Stimulated activated CD4-positive, alpha-beta T cell treated with anti-CD3 and anti-CD28 coated beads, Interleukin-2, amount 100 ng/mL, for 24 hours (primary cell): ENCODE data around the gene ARHGAP8.
"Not testable (repeated sequence)": the region's sequence is repeated elsewhere in the genome, so short reads cannot be mapped to it uniquely, and the experiment has no call there.

ENCODE experiments used
- DNase-seq, 2 donors: peaks; one replicate each; pipeline ENCODE4 v3.0.0-alpha.2; 2020

The ARHGAP8 gene

DNA sequence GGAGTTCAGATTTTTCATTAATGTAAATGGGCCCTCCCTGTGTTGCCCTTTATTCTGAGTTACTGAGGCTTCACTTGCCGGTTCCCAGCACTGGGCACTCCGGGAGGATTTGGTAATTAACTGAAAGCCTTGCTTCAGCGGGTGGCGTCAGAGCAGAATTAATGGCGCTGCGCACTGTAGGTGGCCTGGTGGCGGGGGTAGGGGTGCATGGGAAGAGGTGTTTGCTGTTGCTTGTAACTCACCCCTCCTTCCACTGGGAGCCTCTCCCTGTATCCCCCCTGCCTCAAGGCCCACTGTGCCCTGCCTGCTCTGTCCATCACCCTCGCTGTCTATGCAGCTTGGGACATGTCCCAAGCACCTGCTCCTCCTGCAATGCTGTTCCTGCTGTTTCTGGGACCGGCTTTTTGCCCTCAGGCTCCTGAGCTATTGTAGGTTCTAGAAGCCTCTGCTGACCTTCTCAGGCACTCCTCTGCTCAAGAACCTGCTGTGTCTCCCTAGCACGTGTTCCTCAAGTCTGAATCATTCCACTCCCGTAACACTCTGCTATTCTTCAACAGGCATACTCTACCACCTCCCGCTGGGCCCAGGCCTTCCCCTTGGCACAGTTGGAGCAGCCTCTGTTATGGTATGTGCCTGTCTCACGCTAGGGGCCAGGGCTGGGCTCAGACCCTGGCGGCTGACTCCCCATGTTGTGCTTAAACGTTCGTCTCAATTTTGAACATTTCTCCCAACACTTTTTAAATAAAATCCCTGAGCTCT, 24.4 kb downstream of the ARHGAP8 start:
- no peak for DNase-seq

DNA sequence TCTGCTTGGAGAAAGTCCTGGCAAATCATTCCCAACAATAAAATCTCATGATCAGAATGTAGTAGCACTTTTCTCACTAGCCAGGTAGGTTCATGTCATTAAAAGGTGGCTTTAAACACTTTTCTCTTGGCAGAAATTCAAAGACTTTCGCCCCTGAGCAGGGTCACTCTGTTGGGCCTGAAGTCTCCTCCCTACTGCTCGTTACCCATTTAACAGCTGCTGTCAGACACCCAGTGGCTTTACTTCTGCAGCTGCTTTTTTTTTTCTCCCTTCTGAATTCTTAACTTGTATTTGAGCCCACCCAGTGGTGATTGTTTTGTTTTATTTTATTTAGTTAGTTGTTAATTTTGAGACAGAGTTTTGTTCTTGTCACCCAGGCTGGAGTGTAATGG, 25.0 kb downstream of the ARHGAP8 start:
- DNase-seq: no peak

DNA sequence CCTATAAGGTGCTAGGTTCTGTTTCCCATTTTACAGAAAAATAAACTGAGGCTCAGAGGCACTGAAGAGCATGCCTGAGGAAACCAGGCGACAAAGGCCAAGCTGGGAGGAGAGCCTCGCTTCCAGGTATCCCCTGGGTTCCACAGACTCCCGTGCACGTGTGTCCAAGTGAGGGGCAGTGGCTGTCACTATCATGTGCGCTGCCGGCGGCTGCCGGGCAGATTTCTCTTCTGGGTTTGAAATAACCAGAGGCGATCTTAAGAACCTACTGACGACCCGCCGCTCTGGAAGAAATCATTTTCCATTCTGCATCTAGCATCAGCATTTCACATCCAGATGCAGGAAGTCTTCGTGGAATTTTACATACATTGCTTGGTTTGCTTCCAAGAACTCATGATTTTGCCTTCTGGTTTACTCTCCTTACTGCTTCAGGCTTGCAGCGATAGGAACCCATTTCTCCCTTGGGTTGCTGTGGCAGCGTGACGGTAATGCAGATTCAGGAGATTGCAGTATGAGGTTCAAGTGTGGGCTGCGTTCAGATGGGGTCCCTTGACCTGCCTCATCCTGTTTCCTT, 28.6 kb downstream of the ARHGAP8 start:
- DNase-seq: no peak

DNA sequence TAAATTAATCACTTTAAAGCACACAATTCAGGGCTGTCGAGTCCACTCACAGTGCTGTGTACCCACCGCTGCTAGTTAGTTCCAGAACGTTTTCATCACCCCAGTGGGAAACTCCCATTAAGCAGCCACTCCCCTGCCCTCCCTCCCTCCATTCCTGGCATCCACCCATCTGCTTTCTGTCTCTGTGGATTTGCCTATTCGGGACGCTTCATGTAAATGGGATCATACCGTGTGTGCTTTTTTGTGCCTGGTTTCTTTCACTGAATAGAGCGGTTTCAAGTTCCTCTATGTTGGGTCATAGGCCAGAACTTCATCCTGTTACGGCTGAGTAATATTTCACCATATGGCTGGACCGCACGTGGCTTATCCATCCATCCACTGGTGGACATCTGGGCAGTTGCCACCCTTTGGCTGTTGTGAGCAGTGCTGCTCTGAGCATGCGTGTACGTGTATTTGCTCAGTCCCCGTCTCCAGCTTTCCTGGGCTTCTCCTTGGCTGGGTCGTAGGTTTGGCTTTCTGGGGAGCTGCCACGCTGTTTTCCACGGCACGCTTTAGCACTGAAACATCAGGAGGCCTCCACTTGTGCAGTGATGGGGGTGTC, 30.1 kb downstream of the ARHGAP8 start:
- DNase-seq: no peak

DNA sequence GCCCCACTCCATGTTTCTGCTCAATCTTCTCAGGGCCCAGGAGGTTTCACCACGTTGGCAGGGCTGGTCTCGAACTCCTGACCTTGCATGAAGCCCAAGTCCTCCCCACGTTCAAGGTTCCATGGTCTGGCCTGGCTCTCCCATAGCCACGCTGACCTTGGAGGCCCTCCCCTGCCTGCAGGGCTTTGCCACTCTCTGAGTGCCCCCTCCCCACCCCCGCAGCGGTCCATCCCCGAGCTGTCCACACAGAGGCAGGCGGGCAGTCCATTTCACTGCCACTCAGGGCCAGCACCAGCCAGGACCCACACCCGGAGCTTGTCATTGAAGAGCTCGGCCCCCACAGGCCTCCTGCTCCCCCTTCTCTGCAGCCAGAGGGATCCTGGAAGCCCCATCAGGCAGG, 30.7 kb downstream of the ARHGAP8 start:
- DNase-seq: no peak

DNA sequence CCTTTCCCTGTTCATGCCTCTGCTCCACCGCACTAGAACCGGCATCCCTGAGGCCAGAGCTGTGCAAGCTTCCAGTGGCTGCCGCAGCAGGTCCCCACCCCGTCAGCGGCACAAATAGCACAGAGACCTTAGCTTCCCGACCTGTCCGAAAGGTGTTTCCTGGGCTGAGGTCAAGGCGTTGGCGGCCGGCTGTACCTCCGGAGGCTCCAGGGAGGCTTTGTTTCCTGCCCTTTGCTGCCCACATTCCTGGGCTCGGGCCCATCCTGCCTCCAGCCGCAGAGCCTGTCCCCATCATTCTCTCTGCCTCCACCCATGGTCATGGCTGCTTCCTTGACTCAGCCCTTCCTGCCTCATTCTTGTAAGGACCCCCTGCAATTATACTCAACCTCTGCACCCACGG, 31.2 kb downstream of the ARHGAP8 start:
- no peak for DNase-seq

DNA sequence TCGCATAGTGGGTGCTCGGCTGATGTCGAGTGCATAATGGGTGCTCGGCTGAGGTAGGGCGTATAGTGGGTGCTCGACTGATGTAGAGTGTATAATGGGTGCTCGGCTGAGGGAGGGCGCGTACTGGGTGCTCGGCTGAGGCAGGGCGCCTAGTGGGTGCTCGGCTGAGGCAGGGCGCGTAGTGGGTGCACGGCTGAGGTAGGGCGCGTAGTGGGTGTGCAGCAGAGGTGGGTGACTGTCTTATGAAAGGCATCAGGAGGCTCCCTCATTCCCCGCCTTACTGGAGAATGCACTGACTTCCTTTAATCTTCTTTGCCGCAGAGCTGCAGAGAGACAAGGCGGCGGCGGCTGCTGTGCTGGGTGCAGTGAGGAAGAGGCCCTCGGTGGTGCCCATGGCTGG, 33.8 kb downstream of the ARHGAP8 start:
- DNase-seq: no peak

DNA sequence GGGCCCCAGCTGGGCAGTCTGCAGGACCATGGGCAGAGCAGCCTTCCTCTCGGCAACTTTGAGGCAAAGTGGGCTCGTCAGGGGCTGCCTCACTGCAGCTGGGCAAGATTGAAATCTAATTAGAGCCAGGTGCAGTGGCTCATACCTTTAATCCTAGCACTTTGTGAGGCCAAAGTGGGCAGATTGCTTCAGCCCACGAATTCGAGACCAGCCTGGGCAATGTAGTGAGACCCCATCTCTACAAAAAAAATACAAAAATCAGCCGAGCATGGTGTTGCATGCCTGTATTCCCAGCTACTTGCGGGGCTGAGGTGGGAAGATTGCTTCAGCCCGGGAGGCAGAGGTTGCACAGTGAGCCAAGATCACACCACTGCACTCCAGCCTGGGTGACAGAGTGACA, 34.2 kb downstream of the ARHGAP8 start:
- no peak for DNase-seq

DNA sequence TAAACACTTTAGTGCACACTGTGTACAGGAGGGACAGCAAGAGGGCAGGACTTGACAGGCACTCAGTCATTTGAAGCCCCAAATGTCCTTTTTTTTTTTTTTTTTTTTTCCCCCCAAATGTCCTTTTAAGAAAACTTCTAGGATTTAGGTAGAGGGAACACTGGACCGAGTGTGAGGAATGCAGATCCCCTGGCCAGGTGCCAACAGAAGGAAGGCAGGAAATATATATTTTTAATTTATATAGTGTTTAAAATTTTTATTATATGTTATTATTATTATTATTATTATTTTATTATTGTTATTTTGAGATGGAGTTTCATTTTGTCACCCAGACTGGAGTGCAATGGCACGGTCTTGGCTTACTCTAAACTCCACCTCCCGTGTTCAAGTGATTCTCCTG, 35.5 kb downstream of the ARHGAP8 start:
- DNase-seq: no peak

DNA sequence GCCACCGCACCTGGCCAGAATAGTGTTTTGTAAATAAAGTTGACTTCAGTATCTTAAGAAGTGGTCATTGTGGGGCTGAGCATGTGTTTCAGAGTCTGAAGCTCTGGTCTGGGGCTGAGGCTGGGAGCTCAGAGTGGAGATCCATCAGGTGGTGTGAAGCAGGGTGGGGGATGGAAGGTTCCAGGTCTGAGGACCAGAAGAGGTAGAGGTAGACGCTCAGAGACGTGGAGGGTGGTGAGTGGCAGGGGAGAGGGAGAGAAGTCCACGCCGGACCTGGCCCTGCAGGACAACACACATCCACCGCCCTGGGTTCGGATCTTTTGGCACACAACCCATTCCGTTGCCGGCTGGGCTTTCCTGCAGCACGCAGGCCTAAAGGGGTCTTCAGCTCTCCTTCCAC, 40.7 kb downstream of the ARHGAP8 start:
- no peak for DNase-seq

DNA sequence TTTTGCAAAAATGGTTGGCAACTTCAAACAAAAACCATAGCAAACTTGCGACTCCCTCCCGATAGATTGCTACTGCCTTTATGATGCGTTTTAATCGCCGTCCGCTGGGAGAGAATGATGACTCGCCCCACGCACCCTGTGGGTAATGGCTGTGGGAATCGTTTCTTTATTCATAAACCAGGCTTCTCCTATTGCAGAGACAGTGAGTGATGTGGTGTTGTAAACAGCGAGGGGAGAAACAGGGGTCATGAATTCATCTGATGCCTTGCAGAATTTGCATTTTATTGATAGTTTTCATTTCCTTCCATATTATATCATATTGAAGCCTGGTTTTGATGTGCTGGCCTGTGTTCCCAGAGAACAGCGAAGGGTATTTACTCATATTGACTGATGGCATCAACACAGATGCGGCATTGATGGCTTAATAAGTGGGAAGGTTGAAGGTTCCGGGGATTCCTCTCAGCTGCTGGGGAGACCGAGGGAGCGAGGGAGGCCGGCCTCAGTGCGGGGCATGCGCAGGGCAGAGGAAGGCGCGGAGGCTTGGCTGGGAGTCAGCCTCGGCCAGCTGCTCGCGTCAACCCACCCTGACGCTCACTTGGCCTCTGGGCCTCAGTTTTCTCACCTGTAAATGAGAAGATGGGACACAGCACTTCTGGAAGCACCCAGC, 41.3 kb downstream of the ARHGAP8 start:
- DNase-seq: no peak

DNA sequence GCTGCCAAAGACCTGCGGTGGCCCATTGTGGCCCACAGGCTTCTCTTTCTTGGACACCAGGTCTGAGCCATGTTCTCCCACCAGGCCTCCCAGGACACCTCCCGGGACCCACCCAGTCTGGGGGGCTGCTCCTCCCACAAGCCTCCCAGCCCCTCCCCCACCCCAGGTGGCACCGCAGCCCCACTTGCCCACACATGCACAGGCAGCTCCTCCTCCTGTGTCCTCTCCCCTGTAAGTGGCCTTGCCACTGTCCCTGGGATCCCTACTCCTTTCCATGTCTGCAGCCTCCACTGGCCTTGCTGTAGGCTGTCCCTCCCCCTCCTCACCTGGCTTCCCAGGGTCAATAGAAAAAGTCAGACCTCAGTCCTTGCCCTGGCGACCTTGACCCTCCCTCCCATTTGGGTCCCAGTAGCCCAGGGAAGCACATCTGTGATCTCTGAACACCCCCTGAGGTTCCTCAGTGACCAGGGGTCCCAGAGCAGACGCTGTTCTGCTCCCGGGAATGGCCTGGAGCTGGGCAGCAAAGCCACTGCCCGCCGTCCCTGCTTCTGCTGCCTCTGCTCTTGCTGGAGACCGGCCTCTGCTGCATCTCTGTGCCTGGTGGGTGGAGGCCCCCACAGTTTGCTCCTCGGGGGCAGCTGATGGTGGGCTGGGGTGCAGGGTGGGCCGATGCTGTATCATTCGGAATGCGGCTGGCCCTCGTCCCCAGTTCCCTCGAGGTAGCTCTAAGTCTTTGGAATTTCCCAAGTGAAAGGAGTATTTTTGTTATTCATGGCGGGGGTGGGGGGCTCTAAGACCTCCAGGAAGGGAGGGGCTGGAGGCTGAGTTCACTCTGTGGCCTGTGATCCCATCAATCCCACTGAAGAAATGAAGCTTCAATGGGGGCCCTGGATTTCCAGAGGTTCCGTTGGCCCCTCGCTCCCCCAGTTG, 43.6 kb downstream of the ARHGAP8 start:
- no peak for DNase-seq

DNA sequence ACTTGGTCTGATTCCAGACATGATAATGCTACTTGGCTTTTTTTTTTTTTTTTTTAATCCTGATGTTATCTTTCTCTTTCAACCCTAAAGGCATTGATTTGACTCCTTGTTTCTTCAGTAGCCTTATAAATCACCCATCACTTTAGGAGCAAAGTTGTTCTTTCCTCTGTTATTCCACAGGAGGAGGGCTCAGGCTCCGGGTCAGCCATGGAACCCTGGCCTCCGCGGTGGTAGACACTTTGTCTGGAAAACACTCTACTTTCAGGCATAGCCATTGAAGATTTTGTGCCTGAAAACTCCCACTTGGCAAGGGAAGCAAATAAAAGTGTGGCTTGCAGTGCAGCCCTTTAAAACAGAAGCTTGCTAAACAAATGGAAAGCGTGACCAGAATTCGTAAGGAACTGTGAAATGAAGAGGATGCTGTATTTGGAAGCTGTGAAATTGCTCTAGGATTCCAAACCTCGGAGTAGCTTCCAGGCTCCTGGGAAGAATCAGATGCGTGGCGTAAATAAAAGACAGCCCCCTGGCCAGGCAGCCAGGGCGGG, 44.9 kb downstream of the ARHGAP8 start:
- DNase-seq: no peak

DNA sequence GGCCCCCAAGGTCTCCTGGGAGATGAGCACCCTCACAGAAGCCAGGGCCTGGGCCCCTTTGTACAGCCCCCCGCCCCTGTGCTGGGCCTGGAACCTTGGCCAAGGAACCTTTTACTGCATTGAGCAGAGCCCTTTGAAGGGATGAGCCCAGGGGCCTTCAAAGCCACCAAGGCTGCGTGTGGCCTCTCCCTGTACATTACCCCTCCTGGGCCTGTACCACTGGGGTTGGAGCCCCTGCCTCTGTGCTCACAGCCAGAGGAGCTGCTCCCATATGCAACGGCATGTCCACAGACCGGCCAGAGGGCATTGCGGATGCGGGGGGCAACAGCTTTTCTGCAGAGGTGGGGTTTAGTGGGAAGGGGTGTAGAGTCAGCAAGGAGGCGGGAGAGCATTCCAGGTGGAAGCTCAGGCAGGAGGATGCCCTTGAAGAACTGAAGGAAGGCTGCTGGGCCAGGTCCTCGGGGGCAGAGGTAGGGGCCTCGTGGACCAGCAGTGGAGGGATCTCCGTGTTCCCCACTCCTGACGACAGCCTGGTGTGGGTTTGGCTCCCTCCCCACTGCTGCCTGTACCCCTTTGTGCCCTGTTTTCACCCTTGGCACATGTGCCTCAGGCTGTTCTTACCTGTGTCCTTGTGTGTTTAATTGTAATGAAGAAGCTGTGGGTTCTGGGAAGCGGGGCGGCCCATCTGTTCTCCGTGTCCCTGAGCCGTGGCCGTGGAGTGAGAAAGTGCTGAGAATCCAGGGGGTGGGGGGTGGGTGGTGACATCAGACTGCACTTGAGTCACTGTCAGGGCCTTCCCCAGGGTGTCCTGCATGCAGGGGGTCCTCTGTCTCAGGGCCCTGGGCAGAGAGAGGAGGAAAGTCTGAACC, 46.9 kb downstream of the ARHGAP8 start:
- no peak for DNase-seq

DNA sequence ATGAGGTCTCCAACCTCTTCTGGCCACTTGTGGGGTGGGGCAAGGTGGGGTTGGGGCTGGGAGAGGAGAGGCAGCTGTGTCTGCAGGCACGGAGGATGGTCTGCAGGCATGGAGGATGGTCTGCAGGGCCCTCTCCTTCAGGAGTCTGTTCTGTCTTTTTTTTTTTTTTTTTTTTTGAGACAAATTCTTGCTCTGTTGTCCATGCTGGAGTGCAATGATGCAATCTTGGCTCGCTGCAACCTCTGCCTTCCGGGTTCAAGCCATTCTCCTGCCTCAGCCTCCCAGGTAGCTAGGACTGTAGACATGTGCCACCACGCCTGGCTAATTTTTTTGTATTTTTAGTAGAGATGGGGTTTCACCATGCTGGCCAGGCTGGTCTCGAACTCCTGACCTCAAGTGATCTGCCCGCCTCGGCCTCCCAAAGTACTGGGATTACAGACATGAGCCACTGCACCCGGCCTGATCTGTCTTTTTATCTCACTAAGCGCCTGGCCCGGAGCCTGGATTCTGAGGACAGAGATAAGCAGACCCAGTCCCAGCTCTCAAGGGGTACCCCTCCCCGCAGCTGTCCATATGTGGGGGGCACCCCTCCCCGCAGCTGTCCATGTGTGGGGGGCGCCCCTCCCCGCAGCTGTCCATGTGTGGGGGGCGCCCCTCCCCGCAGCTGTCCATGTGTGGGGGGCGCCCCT, 47.7 kb downstream of the ARHGAP8 start:
- DNase-seq: not testable (repeated sequence)

DNA sequence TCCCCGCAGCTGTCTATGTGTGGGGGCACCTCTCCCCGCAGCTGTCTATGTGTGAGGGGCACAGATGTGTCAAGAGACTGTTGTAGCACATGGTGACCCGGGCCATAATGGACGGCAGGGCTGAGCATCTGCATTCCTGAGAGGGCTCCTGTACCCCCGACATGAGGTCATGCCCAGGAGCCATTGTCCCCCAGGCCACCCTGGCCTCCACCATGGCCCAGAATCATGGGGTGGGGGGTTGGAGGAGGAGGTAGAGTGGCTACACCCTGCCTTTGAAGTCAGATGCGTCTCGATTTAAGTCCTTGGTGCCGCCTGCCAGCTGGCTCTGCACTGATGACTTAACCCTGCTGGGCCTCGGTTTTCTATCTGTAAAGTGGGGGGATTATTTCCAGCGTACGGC, 49.1 kb downstream of the ARHGAP8 start:
- no peak for DNase-seq

DNA sequence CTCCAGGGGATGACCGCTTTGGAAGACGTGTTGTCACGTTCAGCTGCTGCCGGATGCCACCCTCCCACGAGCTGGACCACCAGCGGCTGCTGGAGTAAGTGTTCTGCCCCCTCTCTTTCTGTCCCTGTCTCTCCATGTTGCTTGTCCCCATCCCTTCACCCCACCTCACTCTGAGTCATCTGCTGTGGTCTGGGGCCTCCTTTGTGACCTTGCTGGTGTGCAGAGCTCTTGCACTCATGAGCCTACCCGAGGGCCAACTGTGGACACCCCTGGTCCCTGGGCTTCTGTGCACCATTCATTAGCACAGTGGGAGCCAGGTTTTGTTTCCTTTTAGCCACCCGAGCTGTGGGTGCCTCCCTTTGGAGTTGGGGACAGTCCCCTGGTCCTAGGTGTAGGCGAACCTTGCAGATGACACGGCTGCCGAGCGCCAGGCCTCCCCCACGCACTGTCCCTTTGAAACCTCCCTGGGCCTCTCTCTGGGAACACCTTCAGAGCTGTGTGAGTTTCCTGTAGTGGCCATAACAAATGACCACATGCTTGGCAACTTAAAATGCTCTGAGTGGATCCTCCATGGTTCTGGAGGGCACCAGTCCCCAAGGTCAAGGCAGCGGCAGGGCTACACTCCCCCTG, 49.8 kb downstream of the ARHGAP8 start:
- DNase-seq: no peak

DNA sequence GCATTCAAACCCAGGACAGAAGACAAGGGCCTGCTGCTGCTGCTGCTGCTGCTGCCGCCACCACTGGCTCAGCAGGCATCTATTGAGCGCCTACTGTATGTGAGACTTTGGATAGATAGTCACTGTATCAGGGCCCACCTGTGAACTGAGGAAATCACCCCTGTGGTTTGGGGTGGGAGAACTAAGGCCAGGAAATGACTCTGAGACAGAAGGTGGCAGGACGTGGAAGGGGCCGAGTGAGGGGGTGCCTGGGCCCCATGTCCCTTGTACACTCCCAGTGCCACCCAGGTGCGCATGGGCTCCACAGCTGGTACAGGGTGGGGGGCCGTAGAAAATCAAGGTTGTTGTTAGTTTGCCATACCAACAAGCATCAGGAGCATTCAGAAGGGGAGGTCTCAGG, 50.6 kb downstream of the ARHGAP8 start:
- DNase-seq: no peak

DNA sequence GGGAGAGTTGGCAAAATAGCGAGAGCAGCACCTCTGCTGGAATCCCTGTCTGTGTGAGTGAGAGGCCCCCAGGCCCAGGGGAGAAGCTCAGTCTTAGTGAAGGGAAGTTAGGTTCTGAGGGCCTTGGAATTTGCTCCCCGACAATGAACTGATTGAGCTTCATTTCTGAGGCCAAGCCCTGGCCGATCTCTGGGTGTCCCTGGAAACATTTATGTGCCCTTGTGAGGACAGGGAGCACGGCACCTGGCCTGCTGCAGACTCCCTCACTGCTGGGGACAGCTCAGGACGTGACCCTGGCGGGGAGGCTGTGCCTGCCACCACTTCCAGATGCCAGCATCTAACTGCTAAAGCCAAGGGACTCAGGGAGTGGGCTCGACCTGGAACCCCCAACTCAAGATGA, 52.0 kb downstream of the ARHGAP8 start:
- no peak for DNase-seq

DNA sequence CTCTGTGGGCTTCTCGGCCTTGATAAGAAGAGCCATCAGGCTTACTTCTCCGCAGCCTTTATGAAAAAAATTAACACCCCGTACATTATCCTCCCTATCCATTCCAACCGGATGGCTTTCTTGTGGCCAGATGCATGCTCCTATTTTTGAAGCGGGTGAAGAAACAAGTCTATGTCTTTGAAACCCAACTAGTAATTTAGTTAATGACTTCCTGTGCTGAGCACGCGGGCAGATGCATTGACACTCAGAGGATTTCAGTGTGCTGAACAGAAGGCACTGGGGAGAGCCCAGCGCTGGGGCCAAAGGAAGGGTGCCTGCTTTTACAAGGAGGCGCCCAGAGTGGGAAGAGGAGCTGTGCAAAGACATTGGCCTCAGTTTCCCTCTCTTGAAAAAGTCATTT, 53.3 kb downstream of the ARHGAP8 start:
- DNase-seq: no peak
